NCI-H446 (cell line): ENCODE results near the gene SNX15.
"Not testable (repeated sequence)": the region's sequence is repeated elsewhere in the genome, so short reads cannot be mapped to it uniquely, and the experiment has no call there.

Experiments used
- DNase-seq, 2 experiments: peaks; one replicate each; lab custom pipeline; 2025; lab: John Stamatoyannopoulos, UW

Gene SNX15, protein sequence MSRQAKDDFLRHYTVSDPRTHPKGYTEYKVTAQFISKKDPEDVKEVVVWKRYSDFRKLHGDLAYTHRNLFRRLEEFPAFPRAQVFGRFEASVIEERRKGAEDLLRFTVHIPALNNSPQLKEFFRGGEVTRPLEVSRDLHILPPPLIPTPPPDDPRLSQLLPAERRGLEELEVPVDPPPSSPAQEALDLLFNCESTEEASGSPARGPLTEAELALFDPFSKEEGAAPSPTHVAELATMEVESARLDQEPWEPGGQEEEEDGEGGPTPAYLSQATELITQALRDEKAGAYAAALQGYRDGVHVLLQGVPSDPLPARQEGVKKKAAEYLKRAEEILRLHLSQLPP

DNA sequence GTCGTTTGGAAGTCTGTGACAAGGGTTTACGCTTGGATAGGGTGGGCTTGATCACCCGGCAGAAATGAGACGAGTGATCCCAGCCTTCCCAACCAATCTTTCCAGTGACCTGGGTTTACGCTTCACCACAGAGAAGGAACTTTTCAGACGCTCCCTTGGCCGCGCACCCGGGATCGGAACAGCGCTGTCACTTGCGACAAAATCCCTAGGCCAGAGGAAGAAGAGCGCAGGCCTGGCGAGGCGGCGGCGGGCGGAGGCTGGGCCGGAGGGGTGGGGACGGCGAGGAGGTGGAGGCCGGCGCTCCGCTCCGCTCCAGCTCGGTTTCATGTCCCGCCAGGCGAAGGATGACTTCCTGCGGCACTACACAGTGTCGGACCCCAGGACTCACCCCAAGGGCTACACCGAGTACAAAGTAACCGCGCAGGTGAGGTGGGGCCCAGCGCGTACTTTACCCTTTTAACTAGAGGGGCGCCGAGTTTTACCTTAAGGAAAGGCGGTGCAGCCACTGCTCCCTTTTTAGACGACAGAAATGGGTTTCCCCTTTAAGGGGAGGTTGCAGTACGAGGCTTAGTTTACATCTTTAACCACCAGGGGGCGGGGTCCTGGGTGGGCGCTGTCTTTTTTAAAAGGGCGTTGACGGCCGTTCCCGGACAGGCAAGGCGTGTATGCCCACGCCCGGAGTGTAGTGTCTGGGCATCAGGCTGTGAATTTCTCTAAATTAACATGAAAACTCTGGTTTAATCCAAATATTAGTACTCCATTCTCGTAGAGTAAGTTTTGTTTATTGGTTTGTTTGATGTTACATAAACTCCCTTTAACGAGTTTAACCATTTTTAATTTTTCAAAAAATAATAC is at the start of gene SNX15:
SNX15 (plus strand) TSS at position 227 of the 855 bp plus-strand sequence; CDS start at position 326, 99 bp downstream.
- DNase-seq: peak; percentile 96 to 98

DNA sequence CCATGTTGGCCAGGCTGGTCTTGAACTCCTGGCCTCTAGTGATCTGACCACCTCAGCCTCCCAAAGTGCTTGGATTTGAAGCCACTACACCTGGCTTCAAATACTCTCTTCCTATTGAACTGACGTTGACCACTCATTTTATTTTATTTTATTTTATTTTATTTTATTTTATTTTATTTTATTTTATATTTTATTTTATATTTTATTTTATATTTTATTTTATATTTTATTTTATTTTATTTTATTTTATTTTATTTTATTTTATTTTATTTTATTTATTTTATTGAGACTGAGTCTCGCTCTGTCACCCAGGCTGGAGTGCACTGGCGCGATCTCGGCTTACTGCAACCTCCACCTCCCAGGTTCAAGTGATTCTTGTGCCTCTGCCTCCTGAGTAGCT is 43.9 kb upstream of the SNX15 start:
- not testable (repeated sequence) for DNase-seq

DNA sequence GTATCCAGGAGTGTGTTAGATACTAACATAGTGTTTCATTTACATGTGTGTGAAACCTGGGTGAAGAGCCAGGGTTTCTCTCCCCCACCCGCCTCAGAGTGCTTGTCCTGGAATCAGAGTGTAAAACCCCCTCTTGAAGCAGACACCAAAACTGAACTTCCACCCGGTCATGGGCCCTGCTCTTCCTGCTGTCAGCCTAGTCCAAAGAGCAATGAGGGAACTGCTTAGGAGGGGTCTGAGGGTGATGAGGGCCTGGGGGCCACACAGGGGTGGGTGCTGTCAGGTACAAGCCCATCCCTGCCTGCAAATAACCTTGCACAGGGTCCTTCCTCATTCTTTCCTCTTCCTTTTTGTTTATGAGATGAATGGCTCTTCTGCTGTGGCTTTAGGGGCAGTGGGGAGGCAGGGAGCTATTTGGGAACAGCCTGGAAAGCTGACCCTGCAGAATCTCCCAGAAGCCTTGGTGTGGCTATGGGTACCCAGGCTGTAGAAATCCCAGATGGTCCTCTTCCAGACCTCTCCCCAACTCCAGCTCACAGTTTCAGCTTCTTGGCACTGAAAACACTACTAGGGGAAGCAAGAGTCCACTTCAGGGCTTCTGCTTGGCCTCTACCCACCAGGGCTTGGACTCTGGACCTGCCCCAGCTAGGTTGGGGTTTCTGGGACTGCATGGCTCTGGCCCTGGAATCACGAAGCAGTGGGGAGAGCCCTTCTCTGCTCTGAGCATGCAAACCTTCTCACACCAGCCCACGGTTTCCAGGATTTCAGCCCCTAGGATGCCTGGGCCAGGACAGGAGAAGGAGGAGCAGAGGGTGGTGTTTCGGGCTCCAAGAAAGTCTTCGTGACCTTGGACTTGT is 39.0 kb upstream of the SNX15 start:
- DNase-seq: no peak

DNA sequence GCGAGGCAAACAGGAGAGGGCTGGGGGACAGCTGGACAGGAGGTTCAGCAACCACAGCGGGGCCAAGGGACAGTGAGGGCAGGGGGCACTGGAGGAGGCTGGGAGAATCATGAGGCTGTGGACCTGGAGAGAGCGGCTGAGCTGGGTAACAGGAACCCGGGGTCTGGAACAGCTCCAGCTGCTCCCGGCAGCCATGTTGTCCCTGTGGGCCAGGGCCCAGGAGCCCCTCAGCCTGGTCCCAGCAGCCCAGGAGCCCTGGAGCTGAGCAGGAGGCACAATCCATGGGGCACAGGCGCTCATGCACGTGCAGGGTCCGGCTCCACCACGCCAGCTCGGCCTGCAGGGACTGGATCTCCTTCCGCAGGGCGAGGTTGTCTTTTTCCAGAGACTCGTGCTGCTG is 37.8 kb upstream of the SNX15 start:
- DNase-seq: no peak

DNA sequence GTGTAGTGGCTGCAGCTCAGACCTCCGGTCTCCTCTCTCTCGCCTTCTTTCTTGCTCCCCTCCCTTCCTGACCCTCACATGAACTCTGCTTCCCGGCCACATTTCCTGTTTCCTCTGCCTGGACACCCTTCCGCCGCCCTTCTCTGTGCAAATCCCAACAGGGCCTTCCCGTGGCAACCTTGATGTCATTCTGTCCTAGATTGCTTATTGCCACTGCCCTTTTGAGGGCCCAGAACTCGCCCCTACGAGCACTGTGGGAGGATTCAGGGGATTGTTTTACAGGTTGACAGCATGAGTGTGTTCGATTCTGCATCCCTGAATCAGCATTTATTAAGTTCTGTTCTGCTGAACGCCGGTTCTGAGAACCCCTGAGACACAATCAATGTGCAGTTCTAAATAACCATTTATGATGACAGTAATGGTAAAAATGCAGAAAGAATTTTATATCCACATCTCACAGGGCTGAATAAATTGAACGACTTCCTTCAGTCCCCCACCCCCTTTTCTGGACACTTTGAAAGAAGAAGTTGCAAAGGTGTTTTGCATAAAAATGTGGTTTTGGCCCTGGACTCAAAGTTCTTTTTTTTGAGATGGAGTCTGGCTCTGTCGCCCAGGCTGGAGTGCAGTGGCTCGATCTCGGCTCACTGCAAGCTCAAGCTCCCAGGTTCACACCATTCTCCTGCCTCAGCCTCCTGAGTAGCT is 36.9 kb upstream of the SNX15 start:
- DNase-seq: no peak

DNA sequence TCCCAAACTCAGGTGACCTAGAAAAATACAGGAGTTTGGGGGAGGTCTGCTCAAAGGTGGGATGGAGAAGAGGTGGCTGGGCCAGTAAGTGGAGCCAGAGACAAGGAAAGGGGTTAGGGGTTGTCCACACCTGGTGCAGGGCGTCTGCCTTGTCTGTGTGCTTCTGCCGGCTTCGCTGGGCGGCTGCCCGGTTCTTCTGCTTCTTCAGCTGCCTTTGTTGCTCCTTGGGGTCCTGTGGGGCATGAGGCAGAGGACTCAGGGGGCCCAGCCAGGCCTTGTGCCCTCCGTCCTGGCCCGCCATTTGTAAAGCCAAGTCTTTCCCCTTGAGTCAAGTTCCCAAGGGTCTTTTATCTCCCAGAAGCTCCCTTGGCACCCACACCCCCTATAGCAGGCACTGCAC is 32.9 kb upstream of the SNX15 start:
- no peak for DNase-seq

DNA sequence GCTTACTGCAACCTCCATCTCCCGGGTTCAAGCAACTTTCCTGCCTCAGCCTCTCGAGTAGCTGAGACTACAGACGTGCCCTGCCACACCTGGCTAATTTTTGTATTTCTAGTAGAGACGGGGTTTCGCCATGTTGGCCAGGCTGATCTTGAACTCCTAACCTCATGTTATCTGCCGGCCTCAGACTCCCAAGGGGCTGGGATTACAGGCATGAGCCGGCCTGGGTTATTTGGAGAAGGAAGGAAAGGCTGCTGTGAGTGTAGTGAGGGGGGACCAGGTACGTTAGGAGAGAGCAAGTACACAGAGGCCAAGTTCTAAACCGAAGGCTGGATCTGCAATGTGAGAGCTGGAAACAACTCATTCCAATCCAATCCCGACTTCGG is 30.9 kb upstream of the SNX15 start:
- DNase-seq: no peak

DNA sequence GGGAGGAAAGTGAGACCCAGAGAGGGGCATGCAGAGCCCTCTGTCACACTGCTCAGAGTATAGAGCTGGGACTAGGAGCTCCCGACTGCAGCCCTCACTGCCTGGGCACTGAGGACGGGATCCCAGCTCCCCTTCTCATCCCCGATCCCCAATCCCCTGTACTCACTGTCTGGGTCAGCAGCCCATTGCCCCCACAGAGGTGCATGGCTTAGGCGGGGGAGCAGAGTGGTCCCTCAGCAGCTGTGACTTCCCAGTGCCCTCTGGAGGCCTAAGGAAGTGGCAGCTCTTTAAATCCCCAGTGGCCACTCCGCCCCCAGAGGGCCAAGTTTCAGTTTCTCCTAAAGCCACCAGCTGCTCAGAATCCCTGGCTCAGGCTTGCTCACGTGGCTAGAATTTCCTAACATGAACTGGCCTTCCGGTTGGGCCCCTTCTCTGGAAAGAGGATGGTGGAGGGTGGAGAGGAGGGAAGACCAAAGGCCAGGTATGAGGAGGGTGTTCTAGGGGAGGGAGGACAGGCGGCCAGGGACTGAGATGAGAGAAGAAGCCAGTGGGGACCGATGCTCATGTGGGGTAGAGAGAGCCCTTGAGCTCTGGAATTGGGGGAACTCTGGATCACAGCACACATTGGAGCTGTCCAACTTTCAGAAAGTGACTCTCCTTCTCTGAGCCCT is 30.4 kb upstream of the SNX15 start, which contains the start of gene BATF2:
BATF2 (minus strand) TSS at position 262 of the 671 bp plus-strand sequence; CDS start at position 205, 57 bp downstream.
- no peak for DNase-seq

DNA sequence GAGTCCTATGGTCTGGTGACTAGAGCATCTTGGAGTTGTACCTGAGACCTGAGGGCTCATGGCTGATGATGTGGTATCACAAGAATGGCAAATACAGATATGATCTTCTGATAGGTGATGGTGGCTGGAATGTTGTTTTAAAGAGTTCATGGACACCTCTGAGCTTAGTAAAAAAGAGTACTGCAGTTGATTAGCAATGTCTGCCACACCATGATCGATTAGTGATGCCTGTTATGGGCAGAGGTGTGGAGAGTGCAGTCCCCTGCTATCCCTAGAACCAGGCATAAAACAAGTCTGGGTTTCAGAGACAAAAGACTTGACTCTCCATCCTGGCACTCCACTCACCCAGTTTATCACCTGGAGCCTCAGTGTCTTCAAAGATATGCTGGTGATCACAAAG is 29.1 kb upstream of the SNX15 start:
- peak in 1 of 2 experiments; percentile 7 for DNase-seq

DNA sequence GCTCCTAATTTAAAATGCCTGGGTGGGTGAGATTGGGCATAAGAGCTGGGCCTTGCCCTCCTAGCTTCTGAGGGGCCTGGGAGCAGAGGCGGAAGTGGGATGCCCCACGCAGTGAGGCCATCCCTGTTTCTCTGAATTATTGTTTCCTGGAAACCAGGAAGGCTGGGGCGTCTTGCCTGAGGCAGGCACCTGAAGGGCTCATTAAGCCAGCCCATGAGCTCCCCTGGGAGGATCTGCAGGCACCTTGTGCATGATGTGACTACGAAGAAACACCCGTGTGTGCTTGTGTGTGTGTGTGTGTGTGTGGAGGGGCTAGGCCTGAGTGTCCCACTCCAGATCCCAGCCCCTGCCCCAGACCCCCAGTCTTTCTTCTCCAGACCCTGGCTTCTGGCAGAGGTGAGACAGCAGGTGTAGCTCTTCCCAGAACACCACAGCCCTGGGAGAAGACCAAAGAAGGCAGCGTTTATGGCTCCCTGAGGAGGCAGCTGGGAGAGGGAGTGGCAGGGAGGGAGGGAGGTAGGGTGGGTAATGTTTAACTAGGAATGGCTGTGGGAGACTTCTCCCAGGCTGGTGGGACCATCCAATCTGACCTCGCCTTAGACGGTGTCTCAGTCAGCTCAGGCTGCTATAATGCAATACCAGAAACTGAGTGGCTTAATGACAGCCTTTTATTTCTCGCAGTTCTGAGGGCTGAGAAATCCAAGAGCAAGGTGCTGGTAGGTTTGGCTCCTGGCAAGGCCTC is 28.4 kb upstream of the SNX15 start:
- DNase-seq: no peak

DNA sequence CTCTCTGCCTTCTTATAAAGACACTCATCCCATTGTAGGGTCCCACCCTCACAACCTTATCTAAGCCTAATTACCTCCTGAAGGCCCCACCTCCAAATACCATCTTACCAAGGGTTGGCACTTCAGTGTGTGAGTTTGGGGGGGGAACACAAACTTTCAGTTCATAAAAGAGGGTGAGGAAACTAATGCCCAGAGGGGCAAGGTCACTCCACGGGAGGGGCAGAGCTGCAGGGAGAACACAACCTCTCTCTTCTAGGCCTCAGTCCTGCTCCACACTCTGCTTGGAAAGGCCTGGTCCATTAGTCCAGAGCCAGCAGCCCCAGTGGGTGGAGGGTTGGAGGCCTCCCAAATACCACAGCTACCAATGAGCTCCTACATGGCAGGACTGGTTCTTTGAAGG is 27.8 kb upstream of the SNX15 start:
- DNase-seq: no peak

DNA sequence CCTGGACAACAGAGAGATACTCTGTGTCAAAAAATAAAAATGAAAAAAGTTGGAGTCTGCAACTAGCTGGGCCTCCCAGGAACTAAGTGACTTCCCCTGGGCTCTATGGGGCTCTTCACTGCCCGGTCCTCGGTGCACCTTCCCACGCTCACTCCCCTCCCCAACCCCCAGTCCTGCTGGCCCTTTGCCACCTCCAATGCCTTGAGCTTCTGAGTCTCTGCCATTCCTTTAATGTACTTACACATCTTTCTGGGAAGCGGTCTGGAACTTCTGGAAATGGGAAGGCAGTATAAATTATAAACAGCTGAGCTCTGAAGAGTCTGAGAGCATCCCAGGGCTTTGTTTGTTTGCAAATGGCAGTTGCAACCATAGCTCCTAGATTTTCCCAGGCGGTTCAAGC is 24.5 kb upstream of the SNX15 start:
- no peak for DNase-seq

DNA sequence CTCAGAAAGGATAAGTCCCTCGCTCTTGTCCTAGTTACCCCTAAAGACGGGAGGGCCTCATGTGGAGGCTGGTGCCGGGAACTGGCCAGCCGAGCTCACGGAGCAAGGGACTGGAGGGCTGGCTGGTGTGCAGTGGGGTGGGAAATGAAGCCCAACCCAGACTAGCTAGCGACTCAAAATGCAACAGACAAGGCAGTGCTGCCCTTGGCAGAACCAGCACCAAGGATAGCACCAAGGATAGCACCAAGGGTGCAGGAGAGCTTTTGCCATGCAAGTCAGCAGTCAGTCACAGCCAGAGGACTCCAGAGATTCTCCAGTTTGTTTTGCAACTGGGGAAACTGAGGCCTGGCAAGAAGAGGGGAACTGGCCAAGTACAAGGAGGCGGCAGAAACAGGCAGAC is 24.0 kb upstream of the SNX15 start:
- DNase-seq: no peak

DNA sequence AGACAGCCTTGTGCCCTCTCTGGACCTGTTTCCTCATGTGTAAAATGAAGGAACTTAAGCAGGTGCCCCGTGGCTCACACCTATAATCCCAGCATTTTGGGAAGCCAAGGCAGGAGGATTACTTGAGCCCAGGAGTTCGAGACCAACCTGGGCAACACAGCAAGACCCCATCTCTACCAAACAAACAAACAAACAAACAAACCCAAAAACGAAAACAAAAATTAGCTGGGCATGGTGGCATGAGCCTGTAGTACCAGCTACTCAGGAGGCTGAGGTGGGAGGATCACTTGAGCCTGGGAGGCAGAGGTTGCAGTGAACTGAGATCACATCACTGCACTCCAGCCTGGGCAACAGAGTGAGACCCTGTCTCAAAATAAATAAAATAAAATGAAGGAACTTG is 23.3 kb upstream of the SNX15 start:
- DNase-seq: not testable (repeated sequence)

DNA sequence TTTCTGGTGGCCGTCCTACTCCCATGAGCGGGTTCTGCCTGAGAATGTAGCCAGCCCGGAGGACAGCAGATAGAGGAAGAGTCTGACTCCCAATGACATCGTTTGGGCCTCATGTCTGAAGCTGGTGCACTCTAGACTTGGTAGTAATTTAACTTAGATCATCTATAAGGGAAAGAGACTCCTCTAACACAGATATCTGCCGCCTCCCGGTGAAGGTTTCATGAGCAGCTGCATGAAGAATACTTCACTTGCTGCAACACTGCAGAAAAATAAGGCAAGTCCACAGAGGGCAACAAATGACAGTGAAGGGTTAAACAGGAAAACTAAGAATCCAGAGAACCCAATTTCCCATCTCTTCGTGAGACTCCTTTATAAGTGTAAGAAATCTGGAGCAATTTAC is 19.2 kb upstream of the SNX15 start:
- no peak for DNase-seq

DNA sequence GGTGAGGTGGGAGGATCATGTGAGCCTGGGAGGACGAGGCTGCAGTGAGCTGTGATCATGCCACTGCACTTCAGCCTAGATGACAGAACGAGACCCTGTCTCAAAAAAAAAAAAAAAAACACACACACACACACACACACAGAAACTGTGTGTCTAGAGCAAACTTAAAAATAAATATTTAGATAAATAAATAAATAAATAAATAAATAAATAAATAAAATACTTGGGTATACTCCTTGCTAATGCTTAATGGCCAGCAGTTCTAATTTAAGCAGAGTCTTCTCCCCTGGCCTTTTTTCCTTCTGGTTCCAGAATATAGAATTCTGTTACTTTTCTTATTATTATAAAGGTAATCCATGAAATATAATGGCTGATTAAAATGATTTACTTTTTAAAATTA is 18.4 kb upstream of the SNX15 start:
- DNase-seq: no peak

DNA sequence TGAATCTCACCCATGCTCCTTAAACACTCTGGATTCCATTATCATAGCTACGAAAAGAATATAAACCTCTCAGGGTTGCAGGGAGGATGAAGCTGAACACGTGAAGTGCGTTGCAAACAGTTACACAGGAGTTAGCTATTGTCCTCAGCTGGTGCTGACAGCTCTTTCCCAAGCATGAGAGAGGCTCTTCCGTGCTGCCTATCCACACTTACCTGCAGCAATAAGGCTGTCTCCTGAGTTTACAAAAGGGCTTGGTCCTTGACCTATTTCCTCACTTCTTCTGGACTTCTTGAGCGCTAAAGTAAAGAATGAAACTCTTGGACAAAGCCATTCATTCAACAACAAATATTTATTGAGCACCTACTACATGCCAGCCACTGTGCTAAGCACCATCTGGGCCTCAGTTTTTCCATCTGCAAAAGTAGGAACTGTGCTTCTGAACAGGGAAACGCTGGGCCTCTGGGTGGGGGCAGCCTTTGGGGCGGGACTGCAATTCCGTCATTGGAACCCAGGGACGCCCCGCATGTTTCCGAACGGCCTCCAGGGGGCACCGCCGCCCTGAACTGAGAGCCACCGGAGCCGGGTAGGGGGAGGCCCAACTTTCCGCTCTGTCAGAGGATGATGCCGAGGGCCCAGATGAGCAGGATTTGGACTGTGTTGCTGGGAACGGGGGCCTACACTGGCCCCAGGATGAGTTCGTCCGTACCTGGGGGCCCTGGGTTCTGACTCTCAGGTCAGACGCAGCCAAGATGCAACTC is 13.9 kb upstream of the SNX15 start:
- peak; percentile 76 to 92 for DNase-seq

DNA sequence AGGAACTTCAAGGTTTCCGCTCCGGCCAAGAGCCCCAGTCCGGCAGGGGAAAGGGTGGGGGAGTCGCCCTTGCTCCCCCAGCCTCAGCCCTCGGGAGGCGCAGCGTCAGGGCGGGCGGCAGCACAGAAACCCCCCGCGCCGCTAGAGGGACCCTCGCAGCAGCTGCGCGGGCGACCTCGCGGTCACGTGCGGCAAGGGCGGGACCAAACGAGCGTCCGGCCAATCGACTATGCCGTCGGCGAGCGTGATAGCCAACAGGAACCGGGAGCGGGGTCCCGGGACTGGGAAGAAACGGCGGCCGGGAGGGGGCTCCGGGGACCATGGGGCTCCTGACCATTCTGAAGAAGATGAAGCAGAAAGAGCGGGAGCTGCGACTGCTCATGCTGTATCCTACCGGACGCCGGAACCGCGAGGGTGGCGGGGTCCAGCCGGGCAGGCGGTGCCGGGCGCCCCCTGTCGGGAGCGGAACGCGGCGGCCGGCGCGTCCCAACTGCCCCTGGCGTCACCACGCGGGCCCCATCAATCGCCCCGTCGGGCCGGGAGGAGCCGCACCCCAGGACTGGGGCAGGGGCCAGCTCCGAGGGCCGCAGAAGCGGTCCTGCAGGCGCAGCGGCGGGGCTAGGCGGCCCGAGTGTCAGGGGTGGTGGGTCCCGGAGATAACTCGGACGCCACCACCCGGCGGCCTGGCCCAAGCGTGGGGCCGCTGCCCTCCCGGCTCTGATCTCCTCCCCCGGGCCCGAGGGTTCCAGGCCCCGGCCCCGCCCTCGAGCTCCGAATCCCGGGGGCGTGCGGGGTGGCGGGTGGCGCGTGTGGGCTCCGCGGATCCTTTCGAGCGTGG is 13.1 kb upstream of the SNX15 start, which contains the start of gene ARL2:
ARL2 (plus strand) TSS at position 273 of the 838 bp plus-strand sequence; CDS start at position 321, 48 bp downstream.
- peak; percentile 84 to 94 for DNase-seq
